CD14-positive monocyte (primary cell): ENCODE data around the gene TOB1. TPM values are rescaled to one million over a fixed set of nuclear protein-coding genes. Genes with fewer than 3 reads are reported as not detected.

ENCODE experiments used
- DNase-seq, 3 donors: peaks; one replicate each; pipeline ENCODE4 v3.0.0-alpha.2; 2011 to 2022
- H2AFZ ChIP-seq: 2 replicates; pipeline ENCODE4 v1.6.0; 2012; ENCODE audit warnings: mild to moderate bottlenecking, low read depth, low read length, inconsistent platforms; ENCODE audit not compliant: insufficient read depth, poor library complexity, severe bottlenecking
- H3K27ac ChIP-seq, 2 donors: 1 replicate in 1 of 2; 2 replicates in 1 of 2; pipeline ENCODE4 v1.5.1; 2012 to 2013; ENCODE audit warnings: low read length in 2 of 2, control low read depth in 1 of 2, inconsistent platforms in 1 of 2, low read depth in 1 of 2, mild to moderate bottlenecking in 1 of 2
- H3K27me3 ChIP-seq, 2 donors: one replicate each; pipeline versions ENCODE4 v1.6.0 to v1.6.1; 2011 to 2013; ENCODE audit warnings: low read length in 2 of 2; ENCODE audit not compliant: control insufficient read depth in 2 of 2, insufficient read depth in 2 of 2
- H3K36me3 ChIP-seq, 2 donors: replicated peaks in 1 of 2; 1 replicate in 1 of 2; 2 replicates in 1 of 2; pipeline versions ENCODE4 v1.5.1 to v1.6.1; 2012 to 2013; ENCODE audit warnings: low read length in 2 of 2, control low read depth in 1 of 2, inconsistent platforms in 1 of 2, mild to moderate bottlenecking in 1 of 2; ENCODE audit not compliant: insufficient read depth in 2 of 2, control insufficient read depth in 1 of 2
- H3K4me1 ChIP-seq, 2 donors: 1 replicate in 1 of 2; 2 replicates in 1 of 2; pipeline versions ENCODE4 v1.5.1 to v1.6.1; 2012 to 2013; ENCODE audit warnings: low read length in 2 of 2, control low read depth in 1 of 2, inconsistent platforms in 1 of 2, mild to moderate bottlenecking in 1 of 2, moderate library complexity in 1 of 2; ENCODE audit not compliant: insufficient read depth in 2 of 2, control insufficient read depth in 1 of 2
- H3K4me2 ChIP-seq: replicated peaks from 2 replicates; pipeline ENCODE3; 2012; ENCODE audit warnings: low read length, moderate library complexity, mild to moderate bottlenecking; ENCODE audit not compliant: poor library complexity, severe bottlenecking; ENCODE audit errors: extremely low read depth
- H3K4me3 ChIP-seq, 3 experiments: fragments of 200-600 bp in 1 of 3; sonication (generic) in 1 of 3; replicated peaks in 1 of 3; 1 replicate in 2 of 3; 2 replicates in 1 of 3; pipeline ENCODE4 v1.5.1; 2011 to 2013; ENCODE audit warnings: low read length in 3 of 3, mild to moderate bottlenecking in 3 of 3, control low read depth in 2 of 3, low read depth in 2 of 3, inconsistent platforms in 1 of 3, moderate library complexity in 1 of 3
- H3K79me2 ChIP-seq: 2 replicates; pipeline ENCODE4 v1.6.0; 2012; ENCODE audit warnings: mild to moderate bottlenecking, control low read depth, inconsistent platforms, low read length, moderate library complexity; ENCODE audit not compliant: insufficient read depth
- H3K9ac ChIP-seq: 2 replicates; pipeline ENCODE4 v1.6.0; 2017; ENCODE audit warnings: low read length, mild to moderate bottlenecking; ENCODE audit not compliant: insufficient read depth, poor library complexity, severe bottlenecking
- H3K9me3 ChIP-seq, 2 donors: replicated peaks in 1 of 2; 1 replicate in 1 of 2; 2 replicates in 1 of 2; pipeline versions ENCODE4 v1.5.1 to v1.6.1; 2012 to 2013; ENCODE audit warnings: low read length in 2 of 2, control low read depth in 1 of 2; ENCODE audit not compliant: control insufficient read depth in 1 of 2, insufficient read depth in 1 of 2
- H4K20me1 ChIP-seq: 2 replicates; pipeline ENCODE4 v1.6.0; 2012; ENCODE audit warnings: mild to moderate bottlenecking, low read length, control low read depth, moderate library complexity; ENCODE audit not compliant: insufficient read depth
- H3K27ac Mint-ChIP-seq, 7 donors: one replicate each; pipeline ENCODE4 v1.8.0; 2020; ENCODE audit warnings: mild to moderate bottlenecking in 7 of 7, mixed read lengths in 7 of 7, moderate library complexity in 6 of 7, inconsistent platforms in 2 of 7
- H3K27me3 Mint-ChIP-seq, 3 donors: one replicate each; pipeline ENCODE4 v1.8.0; 2021 to 2022; ENCODE audit warnings: low read depth in 3 of 3, mild to moderate bottlenecking in 3 of 3, mixed read lengths in 3 of 3, moderate library complexity in 3 of 3, inconsistent platforms in 1 of 3
- H3K36me3 Mint-ChIP-seq, 2 donors: one replicate each; pipeline ENCODE4 v1.8.0; 2020; ENCODE audit warnings: mixed read lengths in 2 of 2, inconsistent platforms in 1 of 2, mild to moderate bottlenecking in 1 of 2
- H3K4me1 Mint-ChIP-seq: one replicate; pipeline ENCODE4 v1.8.0; 2020; ENCODE audit warnings: mild to moderate bottlenecking, mixed read lengths
- H3K4me3 Mint-ChIP-seq, 2 donors: one replicate each; pipeline ENCODE4 v1.8.0; 2020; ENCODE audit warnings: mild to moderate bottlenecking in 2 of 2, mixed read lengths in 2 of 2, moderate library complexity in 1 of 2
- H3K9me3 Mint-ChIP-seq, 7 donors: one replicate each; pipeline ENCODE4 v1.8.0; 2020 to 2022; ENCODE audit warnings: mixed read lengths in 7 of 7, mild to moderate bottlenecking in 6 of 7, moderate library complexity in 6 of 7, inconsistent platforms in 2 of 7
- CTCF ChIP-seq: fragments of 200-600 bp; IDR thresholded peaks from one replicate; pipeline ENCODE4 v1.8.0; 2022; ENCODE audit warnings: antibody characterized with exemption, mild to moderate bottlenecking
- whole genome bisulfite sequencing: methylation state at CpG from one replicate; pipeline ENCODE4 v1.1.5; 2013; ENCODE audit warnings: missing lambda C conversion rate; ENCODE audit not compliant: insufficient coverage; 5-methylcytosine and 5-hydroxymethylcytosine counted together
- intact Hi-C, 2 donors: fragments of 100-400 bp; cut with micrococcal nuclease; formaldehyde crosslinking; loops; one replicate each; pipeline versions ENCODE4 v1.15.0 to v1.15.1; 2023
- polyA plus RNA-seq, 3 donors: library from polyadenylated mRNA; depleted of rRNA in 1 of 3; unstranded in 2 of 3; stranded (reverse) in 1 of 3; fragments of 300-500 nt in 2 of 3; fragments of >200 nt in 1 of 3; fragmentation: Illumina TruSeq in 2 of 3; gene quantifications; 1 replicate in 2 of 3; 2 replicates in 1 of 3; pipeline ENCODE4 v1.2.3, GENCODE V29; 2012 to 2021

Gene TOB1
- polyA plus RNA-seq, 3 donors = 18.5 to 107 (median 41.0) TPM

DNA sequence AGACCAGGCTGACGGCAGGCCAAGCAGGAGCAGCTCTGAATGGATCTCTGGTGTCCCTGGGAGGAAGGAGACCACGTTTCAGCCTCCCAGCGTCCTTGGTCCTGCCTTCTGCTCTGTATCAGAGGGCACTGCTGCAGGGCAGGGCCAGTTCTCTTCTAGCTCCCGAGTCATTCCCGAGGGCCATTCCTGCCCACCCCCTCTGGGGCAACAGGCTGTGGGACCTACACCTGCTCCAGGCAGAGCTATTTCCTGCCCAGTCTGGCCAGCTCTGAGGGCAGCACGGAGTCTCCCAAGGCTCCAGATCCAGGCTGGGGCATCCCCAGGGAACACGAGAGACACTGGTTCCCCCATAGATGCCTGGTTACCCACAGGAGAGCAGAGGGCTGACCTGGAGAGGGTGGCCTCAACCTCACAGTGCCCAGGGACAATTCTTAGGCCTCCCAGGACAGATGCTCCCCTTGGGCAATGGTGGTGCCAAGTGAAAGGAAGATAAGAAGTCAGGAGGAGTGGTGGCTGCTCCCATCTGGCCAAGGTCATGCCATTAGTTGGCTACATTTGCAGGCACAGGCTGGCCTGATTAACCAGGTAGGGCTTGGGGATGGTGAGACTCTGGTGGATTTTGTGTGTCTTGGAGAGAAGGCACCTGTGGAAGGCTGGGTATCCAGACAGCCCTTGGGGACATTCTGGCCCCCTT lies 28.7 kb downstream of the TOB1 start:
- Histone ChIP-seq H3K4me3 (no peak overlapping the region), H3K27ac (no peak overlapping the region), H3K27me3 (peaks cover 0 to 8% of the 10 kb centered on the region in 2 donors), H3K36me3 (no peaks in the 10 kb centered on the region), H4K20me1 (no peaks in the 10 kb centered on the region), H3K9me3 (no peaks in the 10 kb centered on the region), H2AFZ (no peak overlapping the region), H3K4me1 (no peaks in the 10 kb centered on the region), H3K4me2 (no peak overlapping the region), H3K79me2 (no peaks in the 10 kb centered on the region), H3K9ac (no peak overlapping the region)
- H3K4me1 Mint-ChIP-seq = peaks cover 5% of the 10 kb centered on the region
- no peak for DNase-seq
- no peak overlapping the region for H3K27ac Mint-ChIP-seq
- no peak for TF ChIP-seq CTCF
- no peak overlapping the region for H3K4me3 Mint-ChIP-seq
- 92% methylated on average over 7 of the region's 7 CpGs for WGBS
- H3K36me3 Mint-ChIP-seq = no peaks in the 10 kb centered on the region
- intact Hi-C loops = no loop called here
- peaks cover 12 to 20% (median 13%) of the 10 kb centered on the region in 3 donors for H3K27me3 Mint-ChIP-seq
- H3K9me3 Mint-ChIP-seq = no peaks in the 10 kb centered on the region

DNA sequence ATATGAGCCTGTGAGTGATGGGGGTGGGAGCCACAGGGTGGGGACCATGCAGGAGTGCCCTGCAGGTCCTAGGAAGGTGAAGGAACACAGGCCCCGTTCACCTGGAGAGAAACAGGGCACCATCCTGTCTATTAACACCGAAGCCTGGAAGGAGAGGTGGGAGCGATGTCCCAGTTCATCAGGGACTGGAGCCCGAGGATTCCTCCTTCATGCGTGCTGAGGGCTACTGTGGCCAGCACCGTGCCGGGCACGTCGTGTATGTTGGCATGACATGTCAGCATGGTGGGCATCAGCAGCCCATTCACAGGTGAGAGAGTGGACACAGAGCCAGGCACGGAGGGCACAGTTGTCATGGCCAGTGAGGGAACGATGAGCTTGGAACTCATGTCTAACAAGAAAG lies 29.3 kb downstream of the TOB1 start:
- H3K4me1 Mint-ChIP-seq = peaks cover 5% of the 10 kb centered on the region
- intact Hi-C loops = no loop called here
- no peaks in the 10 kb centered on the region for H3K9me3 Mint-ChIP-seq
- H3K4me3 Mint-ChIP-seq = no peak overlapping the region
- H3K27me3 Mint-ChIP-seq = peaks cover 12 to 20% (median 13%) of the 10 kb centered on the region in 3 donors
- no peak overlapping the region for H3K27ac Mint-ChIP-seq
- Histone ChIP-seq H3K36me3 (no peaks in the 10 kb centered on the region), H3K4me1 (no peaks in the 10 kb centered on the region), H3K9me3 (no peaks in the 10 kb centered on the region), H3K4me2 (no peak overlapping the region), H3K4me3 (no peak overlapping the region), H3K27me3 (peaks cover 0 to 8% of the 10 kb centered on the region in 2 donors), H3K27ac (no peak overlapping the region), H3K79me2 (no peaks in the 10 kb centered on the region), H4K20me1 (no peaks in the 10 kb centered on the region), H3K9ac (no peak overlapping the region), H2AFZ (no peak overlapping the region)
- TF ChIP-seq CTCF = no peak
- WGBS = 99% methylated on average over 9 of the region's 11 CpGs
- no peaks in the 10 kb centered on the region for H3K36me3 Mint-ChIP-seq
- no peak for DNase-seq
